DOHH2 (cell line): ENCODE results near the gene MEGF11.

ENCODE experiments used
- CTCF ChIP-seq: fragments of 200-600 bp; sonication (generic); IDR thresholded peaks from one replicate; pipeline ENCODE4 v1.5.1; 2014; ENCODE audit warnings: antibody characterized with exemption, mild to moderate bottlenecking, low read depth, low read length; ENCODE audit not compliant: poor library complexity, severe bottlenecking
- EZH2phosphoT487 ChIP-seq: fragments of 200-600 bp; sonication (generic); IDR thresholded peaks from 2 replicates; pipeline ENCODE4 v1.6.1; 2017; ENCODE audit warnings: borderline replicate concordance, mild to moderate bottlenecking, antibody characterized with exemption, low read length, moderate library complexity, mixed read lengths

- no peak for TF ChIP-seq CTCF
- no peak for TF ChIP-seq EZH2phosphoT487
Measured at GRCh38 chr15:66129586-66129985, 124.0 kb downstream of the MEGF11 start.
